ENCODE data around the gene NTM.

DNA sequence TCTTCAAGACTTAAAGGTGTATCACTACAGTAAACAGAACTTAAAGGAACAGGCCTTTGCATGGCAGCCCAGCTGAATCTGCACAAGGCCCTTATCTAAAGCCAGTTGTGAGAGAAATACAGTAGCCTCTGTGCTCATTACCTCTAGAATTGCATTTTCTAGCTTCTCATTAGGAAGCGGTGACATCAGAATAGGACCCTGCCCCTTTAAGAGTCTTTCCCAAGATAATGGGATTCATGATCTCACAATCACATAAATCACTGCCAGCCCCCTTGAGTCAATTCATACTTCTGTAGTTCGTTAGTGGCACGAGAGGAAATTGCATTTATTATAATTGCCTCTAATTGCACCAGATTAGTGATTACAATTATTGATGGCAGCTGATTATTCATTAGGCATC is 170.3 kb downstream of the NTM start:
- TF ChIP-seq, protein P1, sequence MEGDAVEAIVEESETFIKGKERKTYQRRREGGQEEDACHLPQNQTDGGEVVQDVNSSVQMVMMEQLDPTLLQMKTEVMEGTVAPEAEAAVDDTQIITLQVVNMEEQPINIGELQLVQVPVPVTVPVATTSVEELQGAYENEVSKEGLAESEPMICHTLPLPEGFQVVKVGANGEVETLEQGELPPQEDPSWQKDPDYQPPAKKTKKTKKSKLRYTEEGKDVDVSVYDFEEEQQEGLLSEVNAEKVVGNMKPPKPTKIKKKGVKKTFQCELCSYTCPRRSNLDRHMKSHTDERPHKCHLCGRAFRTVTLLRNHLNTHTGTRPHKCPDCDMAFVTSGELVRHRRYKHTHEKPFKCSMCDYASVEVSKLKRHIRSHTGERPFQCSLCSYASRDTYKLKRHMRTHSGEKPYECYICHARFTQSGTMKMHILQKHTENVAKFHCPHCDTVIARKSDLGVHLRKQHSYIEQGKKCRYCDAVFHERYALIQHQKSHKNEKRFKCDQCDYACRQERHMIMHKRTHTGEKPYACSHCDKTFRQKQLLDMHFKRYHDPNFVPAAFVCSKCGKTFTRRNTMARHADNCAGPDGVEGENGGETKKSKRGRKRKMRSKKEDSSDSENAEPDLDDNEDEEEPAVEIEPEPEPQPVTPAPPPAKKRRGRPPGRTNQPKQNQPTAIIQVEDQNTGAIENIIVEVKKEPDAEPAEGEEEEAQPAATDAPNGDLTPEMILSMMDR (IDR thresholded peaks at IDR 0.05; ENCODE audit: low read depth, low read length) = no peak
- TF ChIP-seq EZH2phosphoT487 (IDR thresholded peaks at IDR 0.05; ENCODE audit: low read depth) = no peak

All from OCI-LY3 (cell line).